HG02870 (cell line): ENCODE measurements around the gene NDUFC2.
A peak's percentile ranks its signal among the peaks of the same experiment; 100 is the strongest.
"Not testable (repeated sequence)": the region's sequence is repeated elsewhere in the genome, so short reads cannot be mapped to it uniquely, and the experiment has no call there.

Source experiments
- ATAC-seq: cut with Tn5 transposase; IDR thresholded peaks from one replicate; pipeline ENCODE4 v1.9.1; 2021; ENCODE audit warnings: mild to moderate bottlenecking, moderate library complexity; ENCODE audit not compliant: unreplicated experiment

The NDUFC2 gene

GRCh38 chr11:78056093-78056492 lies 23.6 kb downstream of the NDUFC2 start:
- ATAC-seq, result no peak

- ATAC-seq, result no peak
These were observed 24.7 kb downstream of the NDUFC2 start for GRCh38 chr11:78054971-78055370.

- ATAC-seq, result no peak
These were observed 28.5 kb downstream of the NDUFC2 start for GRCh38 chr11:78050964-78051831.

- ATAC-seq, result no peak
These were observed 30.3 kb downstream of the NDUFC2 start for GRCh38 chr11:78049348-78049747.

- ATAC-seq, result no peak
These were observed 31.1 kb downstream of the NDUFC2 start for GRCh38 chr11:78048561-78048960.

- no peak for ATAC-seq
These were observed 33.2 kb downstream of the NDUFC2 start for GRCh38 chr11:78046486-78046854.

- peak; percentile 76 for ATAC-seq
These were observed 33.7 kb downstream of the NDUFC2 start for GRCh38 chr11:78045851-78046485.

- no peak for ATAC-seq
These were observed 35.0 kb downstream of the NDUFC2 start for GRCh38 chr11:78044706-78045105.

GRCh38 chr11:78041843-78042440 lies 37.7 kb downstream of the NDUFC2 start:
- no peak for ATAC-seq

- ATAC-seq, result not testable (repeated sequence)
These were observed 38.3 kb downstream of the NDUFC2 start for GRCh38 chr11:78041380-78041719.

GRCh38 chr11:78040691-78041379 lies 38.8 kb downstream of the NDUFC2 start:
- ATAC-seq, result no peak

GRCh38 chr11:78039919-78040671 lies 39.6 kb downstream of the NDUFC2 start:
- ATAC-seq, result no peak

- no peak for ATAC-seq
These were observed 40.2 kb downstream of the NDUFC2 start for GRCh38 chr11:78039391-78039918.

GRCh38 chr11:78038697-78039313 lies 40.9 kb downstream of the NDUFC2 start:
- ATAC-seq, result no peak

GRCh38 chr11:78037825-78038620 lies 41.6 kb downstream of the NDUFC2 start:
- no peak for ATAC-seq

GRCh38 chr11:78037056-78037455 lies 42.6 kb downstream of the NDUFC2 start:
- ATAC-seq, result no peak

- no peak for ATAC-seq
These were observed 43.3 kb downstream of the NDUFC2 start for GRCh38 chr11:78036313-78036712.

GRCh38 chr11:78034623-78035022 lies 45.0 kb downstream of the NDUFC2 start:
- no peak for ATAC-seq

GRCh38 chr11:78033040-78033439 lies 46.6 kb downstream of the NDUFC2 start:
- no peak for ATAC-seq
